Measurements from ENCODE around the gene KLHL21.
"Not testable (repeated sequence)": the region's sequence is repeated elsewhere in the genome, so short reads cannot be mapped to it uniquely, and the experiment has no call there.

Gene KLHL21

GRCh38 chr1:6614019-6614928, 11.6 kb upstream of the KLHL21 start:
- DNase-seq (peak; percentile 65), ATAC-seq (peak; percentile 6)
- Mint-ChIP-seq H3K9me3 (no peaks in the 10 kb centered on the region), H3K27ac (no peak overlapping the region), H3K36me3 (ENCODE audit: low read depth) (peaks cover 7% of the 10 kb centered on the region), H3K27me3 (no peaks in the 10 kb centered on the region), H3K4me1 (peaks cover 17% of the 10 kb centered on the region), H3K4me3 (peak overlapping the region; percentile 72)

DNA sequence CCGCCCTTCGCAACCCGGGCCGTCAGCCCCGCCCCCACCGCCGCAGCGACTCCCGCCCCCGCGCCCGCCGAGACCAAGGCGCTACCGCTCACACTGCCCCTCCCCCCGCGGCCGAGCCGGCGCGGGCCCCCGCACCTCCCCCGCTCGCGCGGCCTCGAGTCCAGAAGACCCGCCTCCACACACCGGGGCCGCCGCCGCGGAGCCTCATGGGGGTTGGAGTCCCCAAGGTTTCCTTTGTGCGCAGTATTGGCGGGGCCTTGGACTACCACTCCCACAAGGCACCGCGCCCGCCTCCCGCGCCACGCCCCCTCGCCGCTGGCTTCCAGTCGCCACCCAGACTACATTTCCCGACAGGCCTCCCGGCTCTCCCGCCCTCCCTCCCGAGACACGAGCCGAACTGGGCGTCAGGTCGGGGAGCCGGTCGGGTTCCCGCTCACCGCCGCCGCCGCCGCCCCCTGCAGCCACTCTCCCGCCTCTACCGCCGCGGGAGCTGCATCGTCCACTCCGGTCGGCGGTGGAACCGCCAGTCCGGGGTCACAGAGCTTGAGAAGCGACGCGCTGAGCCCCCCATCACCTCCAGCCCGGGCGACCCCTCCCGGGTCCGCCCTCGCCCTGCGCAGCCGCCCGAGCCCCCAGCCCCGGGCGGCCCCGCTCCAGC, 10.8 kb upstream of the KLHL21 start, which contains the start of gene PHF13:
PHF13 (plus strand) TSS at position 371 of the 658 bp plus-strand sequence. CDS start 336 bp downstream, outside the sequence.
- Mint-ChIP-seq H3K4me1 (peaks cover 17% of the 10 kb centered on the region), H3K27ac (peak within 1 kb of the TSS; percentile 72), H3K27me3 (no peaks in the 10 kb centered on the region), H3K4me3 (peak within 1 kb of the TSS; percentile 79), H3K9me3 (no peaks in the 10 kb centered on the region), H3K36me3 (ENCODE audit: low read depth) (peaks cover 3% of the 10 kb centered on the region)
- DNase-seq, result peak; percentile 100
- ATAC-seq, result peak; percentile 98

- peak; percentile 45 for DNase-seq
- H3K27me3 Mint-ChIP-seq, result no peaks in the 10 kb centered on the region
- no peaks in the 10 kb centered on the region for H3K9me3 Mint-ChIP-seq
- peak; percentile 22 for ATAC-seq
- peak overlapping the region; percentile 72 for H3K27ac Mint-ChIP-seq
- peaks cover 17% of the 10 kb centered on the region for H3K4me1 Mint-ChIP-seq
- peak overlapping the region; percentile 79 for H3K4me3 Mint-ChIP-seq
- H3K36me3 Mint-ChIP-seq (ENCODE audit: low read depth), result peaks cover 3% of the 10 kb centered on the region
Observed at GRCh38 chr1:6612641-6613360, 10.1 kb upstream of the KLHL21 start.

- H3K36me3 Mint-ChIP-seq (ENCODE audit: low read depth), result peaks cover 19% of the 10 kb centered on the region
- H3K4me3 Mint-ChIP-seq, result peak overlapping the region; percentile 78
- DNase-seq, result peak; percentile 44
- peaks cover 36% of the 10 kb centered on the region for H3K4me1 Mint-ChIP-seq
- H3K27ac Mint-ChIP-seq, result peak overlapping the region; percentile 97
- ATAC-seq, result no peak
- no peaks in the 10 kb centered on the region for H3K9me3 Mint-ChIP-seq
- no peaks in the 10 kb centered on the region for H3K27me3 Mint-ChIP-seq
Observed at GRCh38 chr1:6603915-6604558, 1.4 kb upstream of the KLHL21 start.

DNA sequence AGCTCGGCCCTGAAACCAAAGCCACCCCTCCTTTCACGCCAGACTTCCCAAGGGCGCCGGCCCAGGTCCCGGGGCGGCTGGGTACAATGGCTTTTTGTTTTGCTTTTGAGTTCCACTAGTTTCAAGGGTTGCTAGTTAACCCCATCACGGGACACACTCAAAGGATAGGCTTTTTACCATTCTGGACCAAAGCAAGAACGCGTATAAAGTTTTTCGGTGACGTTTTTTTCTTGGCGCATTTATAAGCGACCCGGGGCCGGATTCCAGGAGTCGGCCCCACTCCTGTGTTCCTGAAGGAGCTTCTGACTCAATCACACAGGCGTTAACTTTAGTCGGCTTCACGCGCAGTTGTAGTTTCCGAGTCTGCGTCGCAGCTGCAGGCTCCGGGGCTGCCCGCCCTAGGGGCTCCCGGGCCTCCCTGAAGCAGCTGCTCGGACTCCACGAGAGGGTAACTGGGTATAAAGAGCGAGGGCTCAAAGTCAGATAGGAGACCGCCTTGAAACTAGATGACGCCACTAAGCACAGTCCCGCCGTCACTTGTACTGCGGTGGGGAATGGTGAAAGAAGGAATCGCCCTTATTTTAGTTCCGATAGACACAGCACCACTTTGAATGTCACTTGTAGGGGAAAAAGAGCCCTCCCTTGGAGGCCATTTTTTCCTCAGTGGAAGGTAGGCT, 707 bp upstream of the KLHL21 start:
- ATAC-seq, result peak; percentile 30
- Mint-ChIP-seq H3K9me3 (no peaks in the 10 kb centered on the region), H3K27ac (peak overlapping the region; percentile 97), H3K4me3 (peak overlapping the region; percentile 78), H3K36me3 (ENCODE audit: low read depth) (peaks cover 26% of the 10 kb centered on the region), H3K4me1 (peaks cover 42% of the 10 kb centered on the region), H3K27me3 (no peaks in the 10 kb centered on the region)
- peak; percentile 68 for DNase-seq

- Mint-ChIP-seq H3K36me3 (ENCODE audit: low read depth) (peaks cover 38% of the 10 kb centered on the region), H3K27me3 (no peaks in the 10 kb centered on the region), H3K27ac (peak overlapping the region; percentile 97), H3K4me3 (peak overlapping the region; percentile 98), H3K4me1 (peaks cover 49% of the 10 kb centered on the region), H3K9me3 (no peaks in the 10 kb centered on the region)
- DNase-seq (peak; percentile 33), ATAC-seq (peak; percentile 17)
Observed at GRCh38 chr1:6601923-6602668, 573 bp downstream of the KLHL21 start.

- Mint-ChIP-seq H3K9me3 (no peaks in the 10 kb centered on the region), H3K4me1 (peaks cover 54% of the 10 kb centered on the region), H3K27ac (peak overlapping the region; percentile 97), H3K4me3 (peak overlapping the region; percentile 98), H3K36me3 (ENCODE audit: low read depth) (peaks cover 40% of the 10 kb centered on the region), H3K27me3 (no peaks in the 10 kb centered on the region)
- DNase-seq, result peak; percentile 82
- ATAC-seq, result peak; percentile 81
Observed at GRCh38 chr1:6601049-6601922, 1.4 kb downstream of the KLHL21 start.

- peak overlapping the region; percentile 97 for H3K27ac Mint-ChIP-seq
- H3K36me3 Mint-ChIP-seq (ENCODE audit: low read depth), result peaks cover 47% of the 10 kb centered on the region
- no peak for DNase-seq
- no peaks in the 10 kb centered on the region for H3K27me3 Mint-ChIP-seq
- H3K9me3 Mint-ChIP-seq, result no peaks in the 10 kb centered on the region
- H3K4me1 Mint-ChIP-seq, result peaks cover 55% of the 10 kb centered on the region
- ATAC-seq, result peak; percentile 0
- H3K4me3 Mint-ChIP-seq, result peak overlapping the region; percentile 98
Observed at GRCh38 chr1:6600410-6601048, 2.1 kb downstream of the KLHL21 start.

GRCh38 chr1:6599991-6600390, 2.7 kb downstream of the KLHL21 start:
- not testable (repeated sequence) for ATAC-seq, H3K27me3 Mint-ChIP-seq, H3K9me3 Mint-ChIP-seq, DNase-seq
- Mint-ChIP-seq H3K4me3 (peak overlapping the region; percentile 98), H3K36me3 (ENCODE audit: low read depth) (peaks cover 52% of the 10 kb centered on the region), H3K27ac (peak overlapping the region; percentile 97), H3K4me1 (peaks cover 53% of the 10 kb centered on the region)

DNA sequence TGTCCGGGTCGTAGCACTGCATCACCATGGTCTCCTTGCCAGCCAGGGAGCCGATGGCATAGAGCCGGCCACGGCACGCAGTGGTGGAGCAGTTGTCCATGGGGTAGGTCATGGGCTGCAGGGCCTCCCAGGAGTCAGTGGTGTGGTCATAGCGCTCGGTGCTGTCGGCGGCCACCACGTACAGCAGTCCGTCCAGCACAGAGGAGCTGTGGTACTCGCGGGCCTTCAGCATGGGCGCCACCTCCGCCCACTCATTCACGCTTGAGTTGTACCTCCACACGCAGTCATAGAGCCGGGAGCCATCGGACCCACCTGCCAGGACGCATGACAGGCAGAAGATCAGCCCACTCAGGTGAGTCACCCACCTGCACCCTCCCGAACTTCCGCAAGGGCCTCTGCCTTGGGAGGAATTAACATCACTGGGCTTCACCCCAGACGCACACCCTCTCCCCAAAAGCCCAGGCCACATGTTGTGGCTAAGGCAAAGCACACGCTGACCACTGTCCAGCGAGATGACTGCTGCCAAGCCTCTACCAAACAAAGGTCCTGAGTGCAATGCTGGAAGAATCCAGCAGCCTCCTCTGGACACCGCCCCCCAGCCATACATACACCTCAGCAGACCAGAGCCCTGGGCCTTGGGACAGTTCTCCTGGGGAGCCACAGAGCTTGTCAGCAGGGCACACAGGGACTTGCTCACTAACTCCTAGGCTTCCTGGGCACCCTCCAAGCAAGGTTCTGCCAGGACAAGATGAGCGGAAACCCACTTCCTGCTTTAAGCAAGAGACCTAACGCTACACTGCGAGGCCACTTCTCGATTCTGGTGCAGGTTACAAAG, 3.3 kb downstream of the KLHL21 start:
- DNase-seq, result peak; percentile 57

GRCh38 chr1:6597777-6598131, 4.9 kb downstream of the KLHL21 start:
- ATAC-seq (no peak), DNase-seq (no peak)
- peaks cover 41% of the 10 kb centered on the region for H3K4me1 Mint-ChIP-seq
- H3K27ac Mint-ChIP-seq, result no peak overlapping the region
- H3K36me3 Mint-ChIP-seq (ENCODE audit: low read depth), result peaks cover 58% of the 10 kb centered on the region
- no peaks in the 10 kb centered on the region for H3K27me3 Mint-ChIP-seq
- no peak overlapping the region for H3K4me3 Mint-ChIP-seq
- no peaks in the 10 kb centered on the region for H3K9me3 Mint-ChIP-seq

More for the DNA sequence above, 3.3 kb downstream of the KLHL21 start:
- Mint-ChIP-seq H3K27ac (peak overlapping the region; percentile 82), H3K9me3 (no peaks in the 10 kb centered on the region), H3K36me3 (ENCODE audit: low read depth) (peaks cover 53% of the 10 kb centered on the region), H3K4me1 (peaks cover 51% of the 10 kb centered on the region), H3K4me3 (peak overlapping the region; percentile 98), H3K27me3 (no peaks in the 10 kb centered on the region)
- ATAC-seq, result no peak

Data from activated naive CD8-positive, alpha-beta T cell treated with anti-CD3 and anti-CD28 coated beads, Interleukin-2, amount 50 U/mL, for 24 hours (primary cell).